NCI-H1048 (cell line): ENCODE measurements around the gene POLR1C.
"Not testable (repeated sequence)": the region's sequence is repeated elsewhere in the genome, so short reads cannot be mapped to it uniquely, and the experiment has no call there.

Source experiments
- DNase-seq: peaks from one replicate; lab custom pipeline; 2025; lab: John Stamatoyannopoulos, UW

The POLR1C gene

DNA sequence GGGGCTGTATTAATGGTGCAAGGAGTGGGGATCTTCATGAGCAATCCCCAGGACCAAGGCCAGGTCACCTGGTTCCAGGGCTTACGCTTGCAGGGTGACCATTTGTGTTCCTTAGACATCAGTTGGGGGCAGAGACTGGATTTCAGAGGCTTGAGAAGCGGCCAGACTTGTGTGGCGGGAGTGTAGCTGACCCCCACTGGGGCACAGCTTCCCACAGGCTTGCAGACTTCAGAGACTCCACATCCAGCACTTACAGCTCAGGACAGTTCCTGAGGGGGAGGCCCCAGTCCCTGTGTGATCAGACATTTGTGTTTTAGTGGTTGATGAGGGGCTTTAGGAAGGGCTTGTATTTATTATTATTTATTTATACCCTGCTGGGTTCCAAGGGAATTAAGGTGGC is 24.2 kb upstream of the POLR1C start:
- no peak for DNase-seq

DNA sequence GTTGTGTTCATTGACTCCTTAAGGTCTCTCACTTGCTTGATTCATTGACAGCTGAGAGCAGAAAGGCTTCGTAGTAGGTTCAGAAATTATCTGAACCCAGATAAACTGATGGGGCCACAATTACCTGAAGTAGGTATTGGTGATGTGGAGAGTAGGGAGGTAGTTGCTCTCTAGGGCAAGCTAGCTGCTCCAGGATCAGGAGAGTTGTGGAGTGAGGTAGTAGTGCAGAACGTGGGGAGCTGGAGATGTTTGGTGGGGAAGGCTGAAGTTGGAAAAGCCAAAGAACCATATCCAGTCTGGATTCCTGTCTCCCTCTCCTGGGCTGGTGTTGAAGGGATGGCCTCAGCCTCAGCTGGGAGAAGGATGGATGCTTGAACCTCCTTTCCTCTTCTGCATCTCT is 23.7 kb upstream of the POLR1C start:
- DNase-seq = no peak

DNA sequence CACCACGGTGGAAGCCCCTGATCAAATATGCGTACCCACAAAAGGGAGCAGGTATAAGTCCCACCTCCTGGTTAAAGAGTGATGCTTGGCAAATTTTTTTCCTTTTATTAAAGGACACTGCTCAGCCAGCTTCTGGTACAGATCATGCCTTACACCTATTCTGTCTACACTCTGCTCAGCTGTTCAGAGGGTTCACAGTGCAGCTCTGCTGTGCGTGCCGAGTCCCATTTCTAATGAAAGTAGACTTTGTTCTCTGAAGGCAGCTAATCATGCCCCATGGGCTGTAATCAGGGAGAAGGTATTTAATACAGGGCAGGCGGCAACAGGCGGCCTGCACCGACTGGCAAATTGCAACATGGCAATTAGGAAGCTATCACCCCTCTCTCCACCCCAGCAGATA is 23.1 kb upstream of the POLR1C start:
- no peak for DNase-seq

DNA sequence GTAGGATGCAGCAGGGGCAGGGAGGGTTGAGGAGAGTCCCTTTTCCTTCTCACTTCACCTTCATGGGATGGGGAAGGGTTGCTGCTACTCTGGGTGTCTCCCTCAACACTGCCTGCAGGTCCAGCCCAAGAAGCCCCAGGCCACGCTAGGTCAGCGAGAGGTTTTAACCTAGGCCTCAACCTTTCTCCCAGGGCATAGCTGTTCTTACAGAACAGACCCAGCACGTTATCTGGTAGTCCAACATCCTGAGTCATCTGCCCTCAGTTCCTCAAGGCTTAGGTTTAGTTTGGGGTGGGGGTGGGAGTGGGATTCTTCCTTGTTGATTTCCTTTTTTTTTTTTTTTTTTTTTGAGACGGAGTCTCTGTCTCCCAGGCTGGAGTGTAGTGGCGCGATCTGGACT is 22.6 kb upstream of the POLR1C start:
- no peak for DNase-seq

DNA sequence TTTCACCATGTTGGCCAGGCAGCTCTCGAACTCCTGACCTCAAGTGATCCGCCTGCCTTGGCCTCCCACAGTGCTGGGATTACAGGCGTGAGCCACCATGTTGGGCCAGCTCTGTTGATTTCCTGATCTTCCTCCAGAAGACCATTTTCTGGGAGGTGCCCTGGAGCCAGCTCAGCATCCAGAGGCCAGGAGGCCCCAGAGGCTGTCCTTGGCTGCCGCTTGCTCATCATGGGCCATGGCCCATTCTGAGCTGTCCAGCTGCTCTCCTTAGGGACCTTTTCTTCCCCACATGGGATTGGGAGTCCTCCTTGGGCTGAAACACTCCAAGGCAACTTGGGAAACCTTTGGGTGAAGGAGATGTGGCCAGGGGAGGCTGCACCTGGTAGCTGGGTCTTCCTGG is 22.1 kb upstream of the POLR1C start:
- no peak for DNase-seq

DNA sequence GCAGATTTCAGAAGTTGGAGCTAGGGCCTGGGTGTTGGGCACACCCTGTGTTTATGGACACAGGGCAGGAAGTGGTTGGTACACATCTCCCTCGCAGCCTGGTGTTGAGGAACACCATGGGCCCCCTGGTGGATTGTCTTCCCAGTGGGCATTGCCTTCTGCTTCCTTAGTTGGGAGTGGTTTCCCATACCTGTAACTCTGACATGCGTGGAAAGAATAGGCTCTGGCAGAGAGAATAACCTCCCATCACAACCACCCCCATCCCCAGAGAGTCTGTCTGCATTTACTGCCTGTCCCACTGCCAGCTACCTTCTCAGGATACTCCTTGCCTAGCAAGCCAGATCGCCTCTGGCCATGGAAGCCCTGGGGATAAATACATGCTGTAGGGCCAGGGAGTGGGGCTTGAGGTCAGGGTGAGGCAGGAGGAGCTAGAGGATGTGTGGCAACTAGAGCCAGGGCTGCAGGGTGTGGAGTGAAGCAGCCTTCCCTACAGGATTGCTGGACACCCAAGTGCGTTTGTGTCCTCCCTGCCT is 21.4 kb upstream of the POLR1C start:
- DNase-seq = no peak

DNA sequence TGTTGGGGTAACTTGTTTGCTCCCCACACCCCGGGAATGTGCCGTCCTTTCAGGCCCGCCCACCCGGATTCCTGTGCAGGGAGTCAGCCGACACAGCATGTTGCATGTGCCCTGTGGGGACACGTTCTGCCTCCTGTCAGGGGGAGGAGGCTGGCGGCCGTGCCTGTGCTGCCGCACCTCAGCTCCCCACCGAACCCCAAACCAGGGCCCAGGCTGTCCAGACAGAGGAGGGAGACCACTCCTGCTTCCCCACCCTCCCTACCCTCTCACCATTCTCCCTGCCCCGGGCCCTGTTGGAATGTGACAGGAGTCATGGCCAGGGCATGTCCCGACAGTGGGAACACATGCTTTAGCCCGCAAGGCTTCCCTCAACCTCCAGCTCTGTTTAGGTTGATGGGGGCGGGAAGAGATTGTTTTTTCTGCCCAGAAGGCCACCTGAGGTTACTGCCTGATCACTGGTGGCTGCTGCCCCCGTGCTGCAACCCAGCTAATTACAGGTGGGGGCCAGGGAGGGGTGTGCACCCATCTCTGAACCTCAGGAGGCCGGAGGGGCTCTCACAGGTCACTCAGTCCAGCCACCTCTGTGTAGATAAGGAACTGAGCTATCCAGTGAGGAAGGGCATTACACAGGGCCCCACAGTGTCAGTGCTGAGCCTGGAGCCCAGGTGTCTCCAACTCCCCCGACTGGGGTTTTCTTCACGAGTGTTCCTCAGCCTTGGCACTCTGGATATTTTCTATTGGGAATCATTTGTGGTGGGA is 20.3 kb upstream of the POLR1C start:
- DNase-seq = no peak

DNA sequence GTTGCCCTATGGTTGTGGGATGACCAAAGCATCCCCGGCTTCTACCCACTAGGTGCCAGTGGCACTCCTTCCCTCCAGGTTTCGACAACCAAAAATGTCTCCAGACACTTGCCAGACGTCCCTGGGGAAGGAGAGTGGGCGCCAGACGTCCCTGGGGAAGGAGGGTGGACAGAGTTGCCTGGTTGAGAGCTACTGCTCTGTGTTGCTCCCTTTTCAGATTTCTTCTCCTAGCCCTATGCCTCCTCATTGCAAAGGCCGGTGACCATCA is 19.8 kb upstream of the POLR1C start:
- DNase-seq = no peak

DNA sequence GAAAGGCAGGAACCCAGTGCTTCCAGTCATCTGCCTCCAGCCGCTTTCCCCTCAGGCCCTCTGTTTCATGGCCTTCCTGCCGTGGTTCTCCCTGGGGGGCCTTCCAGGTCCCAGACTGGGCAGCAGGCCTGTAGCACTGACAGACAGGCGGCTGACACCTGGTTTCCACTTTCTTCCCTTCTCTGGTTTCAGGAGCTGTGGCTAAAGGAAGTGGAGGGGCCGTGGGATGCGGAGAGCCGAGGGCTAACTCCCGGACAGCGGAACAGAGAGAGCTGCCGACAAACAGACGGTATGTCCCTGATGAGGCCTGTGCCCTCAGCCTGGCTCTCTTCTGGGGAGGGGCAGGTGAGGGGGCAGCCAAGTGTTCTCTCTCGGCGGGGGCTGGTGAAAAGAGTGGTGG is 19.2 kb upstream of the POLR1C start:
- no peak for DNase-seq

DNA sequence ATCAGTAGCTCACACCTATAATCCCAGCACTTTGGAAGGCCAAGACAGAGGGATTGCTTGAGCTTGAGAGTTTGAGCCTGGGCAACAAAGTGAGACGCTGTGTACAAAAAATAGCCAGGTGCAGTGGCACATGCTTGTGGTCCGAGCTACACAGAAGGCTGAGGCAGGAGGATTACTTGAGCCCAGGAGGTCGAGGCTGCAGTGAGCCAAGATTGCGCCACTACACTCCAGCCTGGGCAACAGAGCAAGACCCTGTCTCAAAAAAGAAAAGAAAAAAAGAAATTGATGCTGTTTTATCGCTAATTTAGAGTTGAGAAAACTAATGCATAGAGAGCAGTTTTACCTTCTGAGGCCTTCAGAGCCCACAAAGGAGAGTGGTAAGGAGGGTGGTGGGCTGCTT is 18.6 kb upstream of the POLR1C start:
- DNase-seq = not testable (repeated sequence)

DNA sequence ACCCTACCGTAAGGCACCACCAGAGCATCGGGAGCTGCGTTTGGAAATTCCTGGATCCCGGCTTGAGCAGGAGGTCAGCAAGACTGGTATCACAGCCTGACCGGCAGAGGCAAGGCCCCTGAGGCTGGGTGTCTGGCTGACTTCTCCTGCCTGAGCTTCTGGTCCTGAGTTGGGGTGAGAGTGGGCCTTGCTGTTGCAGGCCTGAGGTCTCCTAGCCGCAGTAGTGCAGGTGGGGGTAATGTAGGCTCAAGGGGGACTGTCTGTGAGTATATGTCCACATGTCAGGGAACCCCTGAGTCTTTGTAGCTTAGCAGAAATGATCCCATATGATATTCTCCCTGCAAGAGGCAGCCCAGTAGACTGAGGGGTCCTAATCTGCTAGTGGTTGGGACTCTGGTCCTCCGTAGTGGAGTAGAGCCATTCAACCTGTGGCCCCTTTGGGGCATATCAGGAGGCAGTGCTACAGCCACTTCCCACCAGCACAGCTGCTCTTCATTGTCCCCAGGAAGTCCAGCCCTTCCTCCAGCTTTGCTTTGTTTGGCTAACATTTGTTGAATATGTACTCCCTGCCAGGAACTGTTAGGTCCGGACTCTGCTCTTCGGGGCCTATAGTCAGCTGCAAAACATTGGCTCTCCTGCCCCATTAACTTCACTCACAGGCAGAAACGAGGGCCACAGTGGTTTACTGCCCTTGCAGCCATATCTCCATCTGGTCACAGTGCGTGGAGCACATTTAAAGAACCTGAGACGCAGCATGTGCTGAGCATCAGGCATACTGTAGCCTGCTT is 17.7 kb upstream of the POLR1C start:
- no peak for DNase-seq

DNA sequence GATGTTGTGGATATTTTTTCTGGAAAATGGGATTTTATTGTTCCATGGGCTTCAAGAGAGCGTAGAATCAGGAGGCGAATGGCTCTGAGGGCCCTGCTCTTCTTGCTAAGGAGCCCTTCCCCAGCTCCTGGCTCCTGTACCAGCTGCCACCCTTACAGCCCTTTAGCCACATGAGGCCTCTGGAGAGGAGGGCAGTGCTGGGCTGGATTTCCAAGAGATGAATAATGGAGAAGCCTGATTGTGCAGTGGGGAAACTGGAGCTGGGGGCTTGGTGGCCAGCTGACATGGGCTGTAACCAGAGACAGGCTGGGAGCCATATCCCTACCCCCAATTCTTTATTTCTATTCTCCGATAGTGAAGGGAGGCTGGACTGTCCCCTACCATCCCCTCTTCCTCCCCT is 16.0 kb upstream of the POLR1C start:
- no peak for DNase-seq

DNA sequence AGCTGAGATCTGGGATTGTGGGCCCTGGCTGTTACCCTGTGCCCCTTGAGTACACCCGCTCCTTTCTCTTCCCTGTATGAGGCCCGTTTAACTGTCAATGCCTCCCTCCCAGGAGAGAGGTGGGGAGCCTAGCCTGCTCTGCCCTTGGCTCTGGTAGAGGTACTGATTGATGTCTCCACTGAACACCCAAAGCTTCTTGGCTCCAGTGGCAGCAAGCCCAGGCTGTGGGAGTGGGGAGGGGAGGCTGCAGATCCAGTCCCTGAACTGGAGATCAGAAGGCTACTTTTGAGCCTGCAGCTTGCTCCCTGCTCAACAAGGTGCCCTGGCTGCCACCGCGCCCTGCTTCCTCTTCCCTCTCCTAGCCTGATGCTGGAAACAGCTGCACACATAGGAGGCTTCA is 14.2 kb upstream of the POLR1C start:
- DNase-seq = no peak

DNA sequence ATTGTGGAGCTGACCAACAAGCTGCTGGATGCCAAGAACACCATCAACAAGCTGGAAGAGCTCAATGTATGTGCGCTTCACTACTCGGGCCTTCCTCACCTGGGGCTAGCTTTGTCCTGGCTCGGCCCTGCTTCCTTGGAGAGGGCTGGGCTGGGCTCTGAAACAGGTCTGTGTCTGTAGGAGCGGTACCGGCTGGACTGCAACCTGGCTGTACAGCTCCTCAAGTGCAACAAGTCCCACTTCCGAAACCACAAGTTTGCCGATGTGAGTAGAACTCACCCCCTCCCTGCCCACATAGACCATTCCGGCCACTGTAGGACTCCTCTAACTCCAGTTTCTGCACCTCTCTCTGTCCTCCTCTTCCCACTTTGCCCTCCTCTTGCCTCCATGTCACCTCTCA is 13.4 kb upstream of the POLR1C start:
- DNase-seq = no peak

DNA sequence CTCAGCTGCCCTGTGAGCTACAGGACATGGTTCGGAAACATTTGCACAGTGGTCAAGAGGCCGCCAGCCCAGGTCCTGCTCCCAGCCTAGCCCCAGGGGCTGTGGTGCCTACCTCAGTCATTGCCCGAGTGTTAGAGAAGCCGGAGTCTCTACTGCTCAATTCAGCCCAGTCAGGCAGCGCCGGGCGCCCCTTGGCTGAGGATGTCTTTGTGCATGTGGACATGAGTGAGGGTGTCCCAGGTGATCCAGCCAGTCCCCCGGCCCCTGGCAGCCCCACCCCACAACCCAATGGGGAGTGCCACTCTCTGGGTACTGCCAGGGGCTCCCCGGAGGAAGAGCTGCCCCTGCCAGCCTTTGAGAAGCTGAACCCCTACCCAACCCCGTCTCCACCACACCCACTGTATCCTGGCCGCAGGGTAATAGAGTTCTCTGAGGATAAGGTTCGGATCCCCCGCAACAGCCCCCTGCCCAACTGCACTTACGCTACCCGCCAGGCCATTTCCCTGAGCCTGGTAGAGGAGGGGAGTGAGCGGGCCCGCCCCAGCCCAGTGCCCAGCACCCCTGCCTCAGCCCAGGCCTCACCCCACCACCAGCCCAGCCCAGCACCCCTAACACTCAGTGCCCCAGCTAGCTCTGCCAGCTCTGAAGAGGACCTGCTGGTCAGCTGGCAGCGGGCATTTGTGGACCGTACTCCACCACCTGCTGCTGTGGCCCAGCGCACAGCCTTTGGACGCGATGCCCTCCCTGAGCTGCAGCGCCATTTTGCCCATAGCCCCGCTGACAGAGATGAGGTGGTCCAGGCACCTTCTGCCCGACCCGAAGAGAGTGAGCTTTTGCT is 11.9 kb upstream of the POLR1C start:
- no peak for DNase-seq

DNA sequence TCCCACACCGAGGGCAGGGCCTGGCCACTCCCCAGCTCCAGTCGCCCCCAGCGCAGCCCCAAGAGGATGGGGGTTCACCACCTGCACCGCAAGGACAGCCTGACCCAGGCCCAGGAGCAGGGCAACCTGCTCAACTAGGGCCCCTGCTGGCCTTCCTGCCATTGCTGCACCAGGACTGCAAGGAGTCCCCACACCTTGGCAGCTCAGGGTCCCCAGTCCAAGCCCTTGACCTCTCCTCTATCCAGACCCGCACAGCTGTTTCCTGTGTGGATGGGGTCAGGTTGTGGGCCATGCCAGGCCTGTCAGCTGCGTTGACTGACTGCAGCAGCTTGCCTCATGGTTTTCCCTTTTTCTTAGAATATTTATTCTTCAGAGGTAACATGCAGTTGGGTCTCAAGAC is 11.2 kb upstream of the POLR1C start:
- DNase-seq = no peak

DNA sequence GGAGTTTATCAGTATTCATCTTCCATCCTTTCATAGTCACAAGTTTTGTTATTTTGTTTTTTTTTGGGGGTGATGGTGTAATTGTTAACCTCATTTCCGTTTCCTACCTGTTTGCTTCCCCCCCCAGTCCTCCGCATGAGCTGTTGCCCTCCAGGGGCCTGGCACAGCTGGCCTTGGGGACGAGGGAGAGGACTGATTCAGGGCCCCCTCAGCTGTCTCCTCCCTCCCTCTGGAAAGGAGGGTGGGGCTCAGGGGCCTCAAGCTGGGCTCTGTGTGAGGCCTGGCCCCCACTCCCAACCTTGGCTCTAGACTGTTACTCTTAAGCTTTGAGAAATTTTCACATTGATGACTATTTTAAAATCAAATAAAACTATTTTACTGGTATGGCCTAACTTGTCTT is 10.7 kb upstream of the POLR1C start:
- DNase-seq = no peak

DNA sequence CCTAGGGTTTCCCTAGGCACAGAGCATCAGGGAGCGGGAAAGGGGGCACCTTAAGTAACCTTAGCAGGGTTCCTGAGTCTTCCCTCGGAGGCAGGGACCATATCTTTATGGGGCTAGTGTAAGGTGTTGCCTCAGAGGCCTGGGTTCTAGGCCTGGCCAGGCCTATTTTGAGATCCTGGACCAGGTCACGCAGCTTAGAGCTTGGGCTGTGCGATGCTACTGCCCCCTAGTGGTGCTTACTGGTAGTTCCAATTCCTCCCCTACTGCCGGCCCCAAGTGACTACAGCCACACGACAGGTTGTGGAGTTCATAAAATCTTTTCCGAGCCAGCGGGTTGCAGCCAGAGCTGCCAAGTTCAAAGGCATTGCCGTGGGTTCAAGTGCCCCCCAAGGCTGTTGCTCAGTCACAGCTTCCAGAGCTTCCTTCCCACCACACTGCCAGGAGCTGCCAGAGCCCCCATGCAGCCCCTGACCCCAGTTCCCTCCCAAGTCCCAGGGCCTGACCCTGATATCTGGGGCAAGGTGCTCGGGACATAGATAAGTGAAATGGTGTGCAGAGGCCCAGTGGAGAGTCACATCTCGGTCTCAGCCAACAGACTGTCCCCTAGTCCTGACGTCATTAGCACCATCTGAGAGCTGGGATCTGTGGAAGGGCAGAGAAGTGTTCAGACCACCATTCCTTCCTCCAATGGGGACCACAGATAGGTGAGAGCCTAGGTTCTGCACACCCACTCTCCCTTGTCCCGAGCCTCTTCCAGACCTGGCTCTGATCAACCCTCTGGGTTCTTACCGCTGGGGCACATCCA is 10.0 kb upstream of the POLR1C start:
- peak; percentile 38 for DNase-seq

DNA sequence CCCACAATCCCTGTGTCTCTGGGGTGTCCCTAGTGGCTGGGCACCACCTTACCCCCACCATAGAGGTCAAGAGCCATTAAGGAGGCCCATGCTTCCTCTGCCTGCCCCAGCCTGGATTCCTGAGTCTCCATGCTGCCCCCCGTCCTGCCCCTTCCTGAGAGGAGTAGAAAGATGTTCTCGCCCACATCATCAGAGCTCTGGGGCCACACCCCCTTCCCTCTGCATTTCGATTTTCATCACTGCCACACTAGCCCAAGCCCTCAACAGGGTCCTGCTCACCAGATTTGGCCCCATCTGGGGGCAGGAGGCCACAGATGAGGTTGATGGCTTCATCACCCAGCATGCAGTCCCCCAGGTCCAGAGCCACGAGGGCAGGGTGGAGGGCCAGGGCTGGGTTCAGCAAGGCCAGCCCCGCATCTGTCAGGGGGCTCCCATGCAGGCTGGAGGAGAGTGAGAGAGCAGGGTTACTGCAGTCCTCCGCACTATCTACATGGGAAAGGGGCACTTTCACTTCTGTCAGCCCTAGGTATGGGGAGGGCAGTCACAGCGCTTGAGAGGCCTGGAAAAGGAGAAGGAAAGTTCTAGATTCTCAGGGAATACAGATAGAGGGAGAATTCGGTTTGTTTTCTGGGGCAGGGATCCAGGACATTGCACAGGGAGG is 8.3 kb upstream of the POLR1C start:
- no peak for DNase-seq

DNA sequence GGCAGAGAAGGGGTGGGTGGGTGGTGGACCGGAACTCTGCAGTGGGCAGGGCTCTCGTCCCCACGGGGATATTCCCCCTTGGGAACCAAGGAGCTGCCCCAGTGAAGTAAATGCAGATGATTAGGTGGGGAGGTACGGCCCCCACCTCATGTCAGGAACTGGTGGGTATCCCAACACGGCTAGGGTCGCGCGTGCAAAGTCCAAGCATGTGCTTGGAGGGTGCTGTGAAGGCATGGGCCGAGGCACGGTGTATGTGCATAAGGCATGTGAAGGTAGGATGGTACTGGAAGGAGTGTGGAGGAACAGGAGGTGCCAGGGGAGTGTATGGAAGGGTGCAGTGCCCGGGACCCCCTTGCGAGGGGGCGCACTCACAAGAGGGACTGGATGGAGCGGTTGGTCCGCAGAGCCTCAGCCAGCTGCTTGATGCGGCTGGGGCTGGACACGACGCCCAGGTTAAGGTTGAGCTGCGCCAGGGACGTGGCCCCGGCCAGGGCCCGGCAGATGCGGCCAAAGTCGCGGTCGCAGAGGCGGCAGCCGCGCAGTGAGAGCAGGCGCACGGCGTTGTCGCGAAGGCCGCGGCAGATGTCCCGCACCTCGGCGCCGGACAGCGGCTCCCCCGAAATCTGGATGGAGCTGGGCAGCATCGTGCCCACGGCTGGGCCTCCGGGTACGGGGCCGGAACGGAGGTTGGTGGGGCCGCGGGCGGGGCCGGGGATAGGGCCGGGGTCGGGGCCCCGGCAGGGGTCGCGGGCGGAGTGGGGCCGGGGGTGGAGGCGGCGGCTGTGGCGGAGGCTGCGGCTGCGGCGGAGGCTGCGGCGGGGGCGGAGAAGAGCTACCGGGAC is 7.5 kb upstream of the POLR1C start:
- DNase-seq = no peak
